Measurements from ENCODE around the gene KCNH1. TPM values are rescaled to one million over a fixed set of nuclear protein-coding genes. Genes with fewer than 3 reads are reported as not detected.

The KCNH1 gene
- total and polyA plus RNA-seq, 7 donors = 0.10 to 0.22 (median 0.17) TPM

DNA sequence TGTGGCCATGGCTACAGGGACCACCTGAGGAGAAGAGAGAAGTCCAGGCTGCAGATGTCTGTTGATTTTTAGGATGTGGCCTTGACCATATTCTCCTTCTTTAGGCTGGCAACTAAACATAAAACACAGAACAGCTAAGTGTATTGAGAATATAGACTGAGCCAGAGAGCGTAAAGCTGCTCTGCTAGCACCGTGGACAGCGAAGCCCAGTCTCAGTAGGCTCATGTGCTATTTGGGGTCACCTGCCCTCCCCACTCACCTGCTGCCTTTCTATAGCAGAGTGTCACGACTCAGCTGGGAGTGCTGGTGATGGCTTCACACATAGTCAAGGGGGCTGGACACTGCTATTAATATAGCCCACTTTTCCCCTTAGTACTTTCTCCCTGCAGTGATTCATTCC is 278.5 kb downstream of the KCNH1 start:
- Histone ChIP-seq H3K27me3 (ENCODE audit: insufficient read depth in 3 of 3, low read length in 2 of 3) (no peaks in the 10 kb centered on the region), H3K4me3 (no peak overlapping the region), H3K36me3 (ENCODE audit: insufficient read depth in 1 of 2, low read depth in 1 of 2) (no peaks in the 10 kb centered on the region), H3K9me3 (no peaks in the 10 kb centered on the region), H3K4me1 (no peaks in the 10 kb centered on the region), H3K27ac (no peak overlapping the region)
- no peak for DNase-seq
- intact Hi-C loops (cut with DNase I) = no loop called here
- no peak for ATAC-seq
- TF ChIP-seq CTCF (IDR thresholded peaks at IDR 0.05) = no peak
- 22 to 34% (median 32%) methylated on average over 4 of the region's 4 CpGs for WGBS, 3 donors

DNA sequence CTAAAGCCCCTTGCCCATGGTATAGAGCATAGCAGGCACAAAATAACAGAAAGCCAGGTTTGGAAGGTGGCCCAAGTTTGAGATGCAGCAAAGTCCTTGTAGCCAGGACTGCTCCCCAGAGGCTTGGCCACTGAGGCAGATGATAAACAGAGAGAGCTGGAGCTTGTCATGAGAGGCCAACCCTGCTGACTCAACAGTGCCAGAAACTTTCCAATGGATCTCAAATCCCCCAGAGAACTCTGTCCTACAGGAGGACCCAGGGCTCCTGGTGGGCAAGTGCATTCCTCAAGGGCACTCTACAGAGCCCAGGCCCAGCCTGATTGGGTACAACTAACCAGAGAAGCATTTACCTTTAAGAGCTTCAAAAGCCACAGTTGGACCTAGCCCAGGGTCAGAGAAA is 280.7 kb downstream of the KCNH1 start:
- TF ChIP-seq CTCF (IDR thresholded peaks at IDR 0.05) = no peak
- ATAC-seq = no peak
- Histone ChIP-seq H3K27me3 (ENCODE audit: insufficient read depth in 3 of 3, low read length in 2 of 3) (no peaks in the 10 kb centered on the region), H3K36me3 (ENCODE audit: insufficient read depth in 1 of 2, low read depth in 1 of 2) (no peaks in the 10 kb centered on the region), H3K4me1 (no peaks in the 10 kb centered on the region), H3K27ac (no peak overlapping the region), H3K4me3 (no peak overlapping the region), H3K9me3 (no peaks in the 10 kb centered on the region)
- no peak for DNase-seq
- intact Hi-C loops (cut with DNase I) = no loop called here

DNA sequence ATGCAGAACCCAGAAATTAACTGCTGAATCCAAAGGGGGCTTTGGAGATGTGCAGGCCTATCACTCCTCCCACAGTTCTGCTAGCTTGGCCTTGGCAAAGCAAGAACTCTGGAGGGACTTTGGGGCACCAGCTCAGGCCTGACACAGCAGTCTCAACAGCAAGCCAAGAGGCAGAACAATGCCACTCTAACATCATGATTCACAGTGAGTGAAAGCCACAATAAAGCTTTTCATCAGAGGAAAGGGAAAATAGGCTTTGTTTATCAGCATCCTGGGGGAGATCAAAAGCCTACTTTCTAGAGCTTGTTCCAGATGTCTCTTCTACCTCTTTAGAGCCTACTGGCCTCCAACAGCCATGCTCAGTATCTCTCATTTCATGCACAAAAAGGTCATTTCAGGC is 283.4 kb downstream of the KCNH1 start:
- Histone ChIP-seq H3K4me1 (no peaks in the 10 kb centered on the region), H3K9me3 (no peaks in the 10 kb centered on the region), H3K27ac (no peak overlapping the region), H3K36me3 (ENCODE audit: insufficient read depth in 1 of 2, low read depth in 1 of 2) (no peaks in the 10 kb centered on the region), H3K4me3 (no peak overlapping the region), H3K27me3 (ENCODE audit: insufficient read depth in 3 of 3, low read length in 2 of 3) (no peaks in the 10 kb centered on the region)
- intact Hi-C loops (cut with DNase I) = no loop called here
- ATAC-seq (no peak), DNase-seq (no peak)
- TF ChIP-seq CTCF (IDR thresholded peaks at IDR 0.05) = no peak

DNA sequence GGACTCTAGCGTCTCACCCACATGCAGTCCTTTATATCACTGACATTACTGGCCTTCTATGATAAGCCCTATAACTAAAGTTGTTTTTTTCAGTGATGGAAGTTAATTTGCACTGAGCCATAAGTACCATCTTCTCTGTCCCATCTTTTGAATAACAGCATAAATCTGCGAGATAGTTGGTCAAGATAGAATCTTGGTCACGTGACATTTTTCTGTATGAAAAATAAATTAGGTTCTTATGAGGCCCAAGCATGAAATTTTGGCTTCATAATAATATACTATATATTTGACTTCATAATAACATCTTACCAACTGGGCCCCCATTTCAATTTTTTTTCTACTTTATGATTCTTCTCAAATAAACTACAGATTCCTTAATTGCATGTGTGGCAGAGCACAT is 285.5 kb downstream of the KCNH1 start:
- ATAC-seq = no peak
- H3K27me3 ChIP-seq (ENCODE audit: insufficient read depth in 3 of 3, low read length in 2 of 3) = no peaks in the 10 kb centered on the region

More for the DNA sequence above, 285.5 kb downstream of the KCNH1 start:
- Histone ChIP-seq H3K27ac (no peak overlapping the region), H3K9me3 (no peaks in the 10 kb centered on the region), H3K4me1 (no peaks in the 10 kb centered on the region), H3K36me3 (ENCODE audit: insufficient read depth in 1 of 2, low read depth in 1 of 2) (no peaks in the 10 kb centered on the region), H3K4me3 (no peak overlapping the region)
- intact Hi-C loops (cut with DNase I) = no loop called here
- 84 to 91% (median 89%) methylated on average over 3 of the region's 3 CpGs for WGBS, 3 donors
- no peak for TF ChIP-seq CTCF (IDR thresholded peaks at IDR 0.05)
- DNase-seq = no peak

Measured in psoas muscle (tissue), 8 donors.